SK-N-SH treated with all-trans-retinoic acid at 6 μM for 48 hours (cell line): ENCODE results near the gene ADPRM.
A peak's percentile ranks its signal among the peaks of the same experiment; 100 is the strongest.

Source experiments
- ATAC-seq: fragments of 200-7000 bp; cut with Tn5 transposase; 3 replicates; pipeline ENCODE4 v1.9.1; 2020; ENCODE audit warnings: mild to moderate bottlenecking, moderate library complexity
- ARNTL ChIP-seq: fragments of 450-650 bp; formaldehyde crosslinking; IDR thresholded peaks from 2 replicates; pipeline ENCODE4 v1.5.0; 2020; ENCODE audit warnings: low read depth, mild to moderate bottlenecking, moderate library complexity, borderline replicate concordance
- BACH2 ChIP-seq: fragments of 250-450 bp; sonication (Bioruptor Pico); IDR thresholded peaks from 2 replicates; pipeline ENCODE4 v1.9.0; 2021; ENCODE audit warnings: mild to moderate bottlenecking, borderline replicate concordance
- CREB5 ChIP-seq: fragments of 250-450 bp; sonication (Bioruptor Pico); IDR thresholded peaks from 2 replicates; pipeline ENCODE4 v1.5.1; 2020; ENCODE audit warnings: low read depth, mild to moderate bottlenecking, moderate library complexity
- CSDC2 ChIP-seq: fragments of 250-450 bp; sonication (Bioruptor Pico); IDR thresholded peaks from 2 replicates; pipeline ENCODE4 v1.5.0; 2020; ENCODE audit warnings: mild to moderate bottlenecking, moderate library complexity
- ESRRG ChIP-seq: fragments of 250-450 bp; sonication (Bioruptor Pico); IDR thresholded peaks from 2 replicates; pipeline ENCODE4 v1.6.1; 2021; ENCODE audit warnings: mild to moderate bottlenecking
- GLIS3 ChIP-seq: fragments of 250-450 bp; sonication (Bioruptor Pico); IDR thresholded peaks from 2 replicates; pipeline ENCODE4 v1.5.0; 2020; ENCODE audit warnings: mild to moderate bottlenecking, moderate library complexity
- ISL1 ChIP-seq: fragments of 250-450 bp; sonication (Bioruptor Pico); IDR thresholded peaks from 2 replicates; pipeline ENCODE4 v2.1.2; 2022; ENCODE audit warnings: mild to moderate bottlenecking, moderate library complexity
- OSR1 ChIP-seq: fragments of 250-450 bp; sonication (Bioruptor Pico); IDR thresholded peaks from 2 replicates; pipeline ENCODE4 v1.8.0; 2022; ENCODE audit warnings: moderate library complexity, mild to moderate bottlenecking, inconsistent platforms
- PPARA ChIP-seq: fragments of 250-450 bp; sonication (Bioruptor Pico); IDR thresholded peaks from 2 replicates; pipeline ENCODE4 v1.5.0; 2020; ENCODE audit warnings: mild to moderate bottlenecking, borderline replicate concordance
- RARB ChIP-seq: fragments of 250-450 bp; sonication (Bioruptor Pico); IDR thresholded peaks from 2 replicates; pipeline ENCODE4 v1.8.0; 2021; ENCODE audit warnings: mild to moderate bottlenecking, moderate library complexity
- SNAI2 ChIP-seq: fragments of 250-450 bp; sonication (Bioruptor Pico); IDR thresholded peaks from 2 replicates; pipeline ENCODE4 v1.5.0; 2020; ENCODE audit warnings: mild to moderate bottlenecking, moderate library complexity
- TCF4 ChIP-seq: fragments of 250-450 bp; sonication (Bioruptor Pico); IDR thresholded peaks from 2 replicates; pipeline ENCODE4 v1.8.0; 2021; ENCODE audit warnings: mild to moderate bottlenecking, moderate library complexity, borderline replicate concordance
- TOX ChIP-seq: fragments of 250-450 bp; sonication (Bioruptor Pico); IDR thresholded peaks from 2 replicates; pipeline ENCODE4 v1.8.0; 2021; ENCODE audit warnings: mild to moderate bottlenecking, moderate library complexity, borderline replicate concordance
- ZC3H10 ChIP-seq: fragments of 250-450 bp; sonication (Bioruptor Pico); IDR thresholded peaks from 2 replicates; pipeline ENCODE4 v1.5.1; 2021; ENCODE audit warnings: mild to moderate bottlenecking, moderate library complexity
- ZFP3 ChIP-seq: fragments of 250-450 bp; sonication (Bioruptor Pico); IDR thresholded peaks from 2 replicates; pipeline ENCODE4 v1.5.0; 2020; ENCODE audit warnings: mild to moderate bottlenecking, moderate library complexity
- ZFP30 ChIP-seq: fragments of 450-650 bp; formaldehyde crosslinking; IDR thresholded peaks from 2 replicates; pipeline ENCODE4 v1.5.0; 2022; ENCODE audit warnings: mild to moderate bottlenecking, moderate library complexity
- ZNF565 ChIP-seq: fragments of 450-650 bp; formaldehyde crosslinking; conservative IDR thresholded peaks from 2 replicates; pipeline ENCODE4 v1.5.0; 2020; ENCODE audit warnings: low read depth, mild to moderate bottlenecking, moderate library complexity
- ZNF70 ChIP-seq: fragments of 450-650 bp; formaldehyde crosslinking; IDR thresholded peaks from 2 replicates; pipeline ENCODE4 v1.5.0; 2020; ENCODE audit warnings: mild to moderate bottlenecking, moderate library complexity
- ZNF8 ChIP-seq: fragments of 450-650 bp; formaldehyde crosslinking; IDR thresholded peaks from 2 replicates; pipeline ENCODE4 v1.5.0; 2020; ENCODE audit warnings: mild to moderate bottlenecking, moderate library complexity
- TF ChIP-seq, protein P1 (sequence below): fragments of 250-450 bp; sonication (Bioruptor Pico); IDR thresholded peaks from 2 replicates; pipeline ENCODE4 v1.5.1; 2021; ENCODE audit warnings: mild to moderate bottlenecking, moderate library complexity
- TF ChIP-seq, protein P2 (sequence below): fragments of 250-450 bp; sonication (Bioruptor Pico); IDR thresholded peaks from 2 replicates; pipeline ENCODE4 v1.8.0; 2020; ENCODE audit warnings: mild to moderate bottlenecking, moderate library complexity, borderline replicate concordance
- TF ChIP-seq, protein P3 (sequence below): fragments of 250-450 bp; sonication (Bioruptor Pico); IDR thresholded peaks from 2 replicates; pipeline ENCODE4 v1.8.0; 2021; ENCODE audit warnings: low read depth, mild to moderate bottlenecking, moderate library complexity, borderline replicate concordance

The ADPRM gene

DNA sequence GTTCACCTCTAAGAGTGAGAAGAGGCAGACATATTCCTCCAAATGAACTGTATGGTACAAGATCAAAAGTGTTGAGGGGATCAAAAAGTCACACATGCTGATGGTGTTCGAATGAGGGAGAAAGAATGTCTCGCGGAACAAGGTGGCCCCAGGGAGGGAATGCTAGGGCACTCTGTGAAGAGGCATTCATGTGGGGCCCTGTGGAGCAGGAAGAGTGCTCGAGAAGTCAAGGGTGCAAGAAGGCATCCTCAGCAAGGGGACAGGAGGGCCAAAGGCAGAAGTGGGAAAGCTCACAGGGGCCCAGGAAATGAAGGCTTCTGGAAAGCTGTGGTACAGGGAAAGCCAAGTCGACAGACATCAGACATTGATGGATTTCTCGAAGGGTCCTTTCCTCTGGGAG is 34.2 kb upstream of the ADPRM start:
- no peak for TF ChIP-seq ZFP30 (CRISPR knock-in tag)
- TF ChIP-seq, protein P1, sequence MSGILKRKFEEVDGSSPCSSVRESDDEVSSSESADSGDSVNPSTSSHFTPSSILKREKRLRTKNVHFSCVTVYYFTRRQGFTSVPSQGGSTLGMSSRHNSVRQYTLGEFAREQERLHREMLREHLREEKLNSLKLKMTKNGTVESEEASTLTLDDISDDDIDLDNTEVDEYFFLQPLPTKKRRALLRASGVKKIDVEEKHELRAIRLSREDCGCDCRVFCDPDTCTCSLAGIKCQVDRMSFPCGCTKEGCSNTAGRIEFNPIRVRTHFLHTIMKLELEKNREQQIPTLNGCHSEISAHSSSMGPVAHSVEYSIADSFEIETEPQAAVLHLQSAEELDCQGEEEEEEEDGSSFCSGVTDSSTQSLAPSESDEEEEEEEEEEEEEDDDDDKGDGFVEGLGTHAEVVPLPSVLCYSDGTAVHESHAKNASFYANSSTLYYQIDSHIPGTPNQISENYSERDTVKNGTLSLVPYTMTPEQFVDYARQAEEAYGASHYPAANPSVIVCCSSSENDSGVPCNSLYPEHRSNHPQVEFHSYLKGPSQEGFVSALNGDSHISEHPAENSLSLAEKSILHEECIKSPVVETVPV (CRISPR knock-in tag): no peak
- no peak for TF ChIP-seq ZNF565 (CRISPR knock-in tag)
- no peak for TF ChIP-seq TCF4 (CRISPR knock-in tag)
- TF ChIP-seq ZNF70 (CRISPR knock-in tag): no peak
- TF ChIP-seq ZC3H10 (CRISPR knock-in tag): no peak
- no peak for TF ChIP-seq PPARA (CRISPR knock-in tag)
- no peak for TF ChIP-seq TOX (CRISPR knock-in tag)
- TF ChIP-seq OSR1: no peak
- no peak for TF ChIP-seq ESRRG (CRISPR knock-in tag)
- no peak for ATAC-seq

DNA sequence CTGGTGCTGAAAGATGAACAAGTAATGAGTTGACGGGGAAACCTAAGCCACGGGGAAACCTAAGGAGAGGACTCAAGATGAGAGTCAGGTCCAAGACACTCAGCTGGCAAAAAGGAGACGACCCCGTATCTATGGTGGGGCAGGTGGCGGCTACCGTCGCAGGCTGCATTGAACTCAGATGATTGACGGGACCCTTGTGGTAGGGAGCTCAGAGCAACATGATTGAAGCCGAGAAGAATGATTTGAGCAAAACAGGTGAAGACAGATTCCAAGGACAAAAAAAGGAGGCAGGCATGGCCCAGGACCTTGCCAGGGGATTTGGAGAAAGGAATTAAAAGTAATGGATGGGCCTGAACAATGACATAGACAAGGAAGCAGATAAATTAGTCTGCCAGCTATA is 32.8 kb upstream of the ADPRM start:
- TF ChIP-seq PPARA (CRISPR knock-in tag): no peak
- no peak for TF ChIP-seq TOX (CRISPR knock-in tag)
- no peak for TF ChIP-seq ZNF565 (CRISPR knock-in tag)
- no peak for TF ChIP-seq ISL1
- TF ChIP-seq, all 23 proteins: peak for 0
- ATAC-seq: no peak

GRCh38 chr17:10666906-10667305 is 30.5 kb upstream of the ADPRM start:
- no peak for ATAC-seq
- TF ChIP-seq OSR1 (no peak), ZNF8 (no peak), ZFP30 (CRISPR knock-in tag) (no peak), BACH2 (no peak)
- TF ChIP-seq, all 23 proteins: peak for 0

GRCh38 chr17:10668775-10669174 is 28.6 kb upstream of the ADPRM start:
- peak; percentile 82 for ATAC-seq
- no peak for TF ChIP-seq ARNTL
- TF ChIP-seq, protein P2, sequence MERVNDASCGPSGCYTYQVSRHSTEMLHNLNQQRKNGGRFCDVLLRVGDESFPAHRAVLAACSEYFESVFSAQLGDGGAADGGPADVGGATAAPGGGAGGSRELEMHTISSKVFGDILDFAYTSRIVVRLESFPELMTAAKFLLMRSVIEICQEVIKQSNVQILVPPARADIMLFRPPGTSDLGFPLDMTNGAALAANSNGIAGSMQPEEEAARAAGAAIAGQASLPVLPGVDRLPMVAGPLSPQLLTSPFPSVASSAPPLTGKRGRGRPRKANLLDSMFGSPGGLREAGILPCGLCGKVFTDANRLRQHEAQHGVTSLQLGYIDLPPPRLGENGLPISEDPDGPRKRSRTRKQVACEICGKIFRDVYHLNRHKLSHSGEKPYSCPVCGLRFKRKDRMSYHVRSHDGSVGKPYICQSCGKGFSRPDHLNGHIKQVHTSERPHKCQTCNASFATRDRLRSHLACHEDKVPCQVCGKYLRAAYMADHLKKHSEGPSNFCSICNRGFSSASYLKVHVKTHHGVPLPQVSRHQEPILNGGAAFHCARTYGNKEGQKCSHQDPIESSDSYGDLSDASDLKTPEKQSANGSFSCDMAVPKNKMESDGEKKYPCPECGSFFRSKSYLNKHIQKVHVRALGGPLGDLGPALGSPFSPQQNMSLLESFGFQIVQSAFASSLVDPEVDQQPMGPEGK (CRISPR knock-in tag): no peak
- no peak for TF ChIP-seq RARB (CRISPR knock-in tag)
- no peak for TF ChIP-seq GLIS3
- TF ChIP-seq TOX (CRISPR knock-in tag): no peak
- TF ChIP-seq CREB5 (CRISPR knock-in tag): no peak
- no peak for TF ChIP-seq BACH2
- TF ChIP-seq ISL1: no peak
- TF ChIP-seq, protein P1 (CRISPR knock-in tag): no peak
- TF ChIP-seq PPARA (CRISPR knock-in tag): no peak
- no peak for TF ChIP-seq TCF4 (CRISPR knock-in tag)
- no peak for TF ChIP-seq OSR1
- no peak for TF ChIP-seq ZNF565 (CRISPR knock-in tag)
- no peak for TF ChIP-seq ZC3H10 (CRISPR knock-in tag)
- no peak for TF ChIP-seq SNAI2 (CRISPR knock-in tag)
- no peak for TF ChIP-seq ESRRG (CRISPR knock-in tag)
- TF ChIP-seq, protein P3, sequence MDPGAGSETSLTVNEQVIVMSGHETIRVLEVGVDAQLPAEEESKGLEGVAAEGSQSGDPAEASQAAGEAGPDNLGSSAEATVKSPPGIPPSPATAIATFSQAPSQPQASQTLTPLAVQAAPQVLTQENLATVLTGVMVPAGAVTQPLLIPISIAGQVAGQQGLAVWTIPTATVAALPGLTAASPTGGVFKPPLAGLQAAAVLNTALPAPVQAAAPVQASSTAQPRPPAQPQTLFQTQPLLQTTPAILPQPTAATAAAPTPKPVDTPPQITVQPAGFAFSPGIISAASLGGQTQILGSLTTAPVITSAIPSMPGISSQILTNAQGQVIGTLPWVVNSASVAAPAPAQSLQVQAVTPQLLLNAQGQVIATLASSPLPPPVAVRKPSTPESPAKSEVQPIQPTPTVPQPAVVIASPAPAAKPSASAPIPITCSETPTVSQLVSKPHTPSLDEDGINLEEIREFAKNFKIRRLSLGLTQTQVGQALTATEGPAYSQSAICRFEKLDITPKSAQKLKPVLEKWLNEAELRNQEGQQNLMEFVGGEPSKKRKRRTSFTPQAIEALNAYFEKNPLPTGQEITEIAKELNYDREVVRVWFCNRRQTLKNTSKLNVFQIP (CRISPR knock-in tag): no peak
- TF ChIP-seq ZFP3: no peak
- TF ChIP-seq CSDC2 (CRISPR knock-in tag): no peak
- TF ChIP-seq ZNF70 (CRISPR knock-in tag): no peak
